HepG2 (cell line): Measurements from ENCODE around the gene SERPINB10. TPM values are rescaled to one million over a fixed set of nuclear protein-coding genes. Genes with fewer than 3 reads are reported as not detected.

ENCODE experiments used
- ATAC-seq: fragments of 200-7000 bp; cut with Tn5 transposase; 3 replicates; pipeline ENCODE4 v1.9.1; 2020; ENCODE audit warnings: mild to moderate bottlenecking, moderate library complexity
- BruUV-seq: library from RNA; stranded (reverse); fragments of 400-500 nt; replicated peaks from 2 replicates; lab custom pipeline; 2021; lab: Mats Ljungman, UMichigan
- CTCF ChIA-PET: fragments of 300-600 bp; formaldehyde crosslinking; extraction: SDS; loops from one replicate; lab custom pipeline; 2021; ENCODE audit warnings: low total read pairs, inconsistent platforms, low intra/inter-chr PET ratio; lab: Yijun Ruan, JAX
- POLR2A ChIA-PET: fragments of 350-600 bp; sonication (Branson Sonifier 250); formaldehyde crosslinking; loops from one replicate; lab custom pipeline; 2020; ENCODE audit warnings: antibody characterized with exemption, inconsistent platforms; lab: Yijun Ruan, JAX
- DNase-seq: peaks from one replicate; pipeline ENCODE4 v3.0.0-alpha.2; 2015; ENCODE audit warnings: low spot score
- FAIRE-seq: peaks from 3 replicates; lab custom pipeline; 2011; peaks lifted over from hg19 to GRCh38; lab: Jason Lieb, UNC
- H2AFZ ChIP-seq: one replicate; pipeline ENCODE4 v1.6.1; 2011; ENCODE audit warnings: low read length, inconsistent platforms
- H3K27ac ChIP-seq: fragments of 300-600 bp; 3 replicates; pipeline ENCODE4 v1.8.0; 2011; ENCODE audit warnings: mixed run types, mild to moderate bottlenecking, mixed read lengths, low read length, inconsistent platforms; ENCODE audit not compliant: insufficient read depth; ENCODE audit errors: extremely low read length
- H3K27me3 ChIP-seq, 2 experiments: fragments of 200-600 bp in 1 of 2; 2 replicates in 1 of 2; 3 replicates in 1 of 2; pipeline versions ENCODE4 v1.6.0 to v1.8.0; 2011; ENCODE audit warnings: low read length in 2 of 2, mild to moderate bottlenecking in 2 of 2, moderate library complexity in 2 of 2, inconsistent platforms in 1 of 2; ENCODE audit not compliant: insufficient read depth in 2 of 2, control insufficient read depth in 1 of 2
- H3K36me3 ChIP-seq, 2 experiments: fragments of 200-600 bp in 1 of 2; replicated peaks in 1 of 2; 2 replicates in 1 of 2; 3 replicates in 1 of 2; pipeline versions ENCODE4 v1.5.1 to v1.8.0; 2011; ENCODE audit warnings: low read length in 2 of 2, inconsistent platforms in 1 of 2; ENCODE audit not compliant: insufficient read depth in 2 of 2, control insufficient read depth in 1 of 2
- H3K4me1 ChIP-seq: 2 replicates; pipeline ENCODE4 v1.5.1; 2012; ENCODE audit warnings: low read length, inconsistent platforms; ENCODE audit not compliant: insufficient read depth
- H3K4me2 ChIP-seq: 2 replicates; pipeline ENCODE4 v1.6.0; 2011; ENCODE audit warnings: low read depth, low read length, inconsistent platforms
- H3K4me3 ChIP-seq, 3 experiments: fragments of 200-600 bp in 1 of 3; sonication (generic), shearing (Covaris generic) in 1 of 3; replicated peaks in 1 of 3; 2 replicates each; pipeline ENCODE4 v1.5.1; 2011 to 2016; ENCODE audit warnings: low read length in 3 of 3, inconsistent platforms in 2 of 3, low read depth in 2 of 3, mild to moderate bottlenecking in 2 of 3, control low read depth in 1 of 3, mixed read lengths in 1 of 3; ENCODE audit not compliant: insufficient read depth in 1 of 3
- H3K79me2 ChIP-seq: one replicate; pipeline ENCODE4 v1.6.1; 2011; ENCODE audit warnings: low read length, inconsistent platforms; ENCODE audit not compliant: insufficient read depth
- H3K9ac ChIP-seq: 2 replicates; pipeline ENCODE4 v1.6.0; 2011; ENCODE audit warnings: mild to moderate bottlenecking, low read depth, low read length, inconsistent platforms; ENCODE audit not compliant: insufficient read depth
- H3K9me3 ChIP-seq: 2 replicates; pipeline ENCODE4 v1.5.1; 2012; ENCODE audit warnings: mild to moderate bottlenecking, low read length
- H4K20me1 ChIP-seq: 2 replicates; pipeline ENCODE4 v1.6.0; 2011; ENCODE audit warnings: inconsistent platforms, mild to moderate bottlenecking, low read length, moderate library complexity; ENCODE audit not compliant: insufficient read depth
- AGO1 ChIP-seq: fragments of 200-400 bp; formaldehyde crosslinking; IDR thresholded peaks from 2 replicates; pipeline ENCODE4 v1.6.1; 2017; ENCODE audit warnings: mild to moderate bottlenecking, low read depth, low read length, moderate library complexity; ENCODE audit not compliant: poor library complexity, severe bottlenecking
- ARID2 ChIP-seq: sonication (generic); formaldehyde crosslinking; IDR thresholded peaks from 2 replicates; pipeline ENCODE4 v1.8.1; 2022; ENCODE audit warnings: mild to moderate bottlenecking, missing genetic modification reagents, borderline replicate concordance
- ATF7 ChIP-seq, 2 experiments: fragments of 450-650 bp in 1 of 2; sonication (generic) in 1 of 2; formaldehyde crosslinking in 1 of 2; IDR thresholded peaks; 2 replicates each; pipeline versions ENCODE4 v1.4.0 to v1.6.1; 2016 to 2020; ENCODE audit warnings: antibody characterized with exemption in 1 of 2, mild to moderate bottlenecking in 1 of 2, missing genetic modification reagents in 1 of 2
- GTF2F1 ChIP-seq: fragments of 150-350 bp; IDR thresholded peaks from 2 replicates; pipeline ENCODE4 v1.6.1; 2014; ENCODE audit warnings: low read length
- IKZF1 ChIP-seq: fragments of 450-650 bp; IDR thresholded peaks from 2 replicates; pipeline ENCODE4 v1.7.1; 2016
- JARID2 ChIP-seq: sonication (generic); formaldehyde crosslinking; IDR thresholded peaks from 2 replicates; pipeline ENCODE4 v1.8.1; 2023; ENCODE audit warnings: missing genetic modification reagents, inconsistent platforms; ENCODE audit not compliant: insufficient replicate concordance
- KAT7 ChIP-seq: IDR thresholded peaks from 2 replicates; pipeline ENCODE4 v1.6.1; 2018; ENCODE audit warnings: borderline replicate concordance, missing compliant biosample characterization
- KLF11 ChIP-seq: IDR thresholded peaks from 2 replicates; pipeline ENCODE4 v1.6.1; 2016; ENCODE audit warnings: missing compliant biosample characterization
- NBN ChIP-seq: fragments of 450-650 bp; conservative IDR thresholded peaks from 2 replicates; pipeline ENCODE4 v1.6.1; 2017
- NFE2L1 ChIP-seq: sonication (generic); formaldehyde crosslinking; IDR thresholded peaks from 2 replicates; pipeline ENCODE4 v1.4.0; 2020; ENCODE audit warnings: missing genetic modification reagents, mild to moderate bottlenecking, borderline replicate concordance
- NR2C2 ChIP-seq: sonication (generic); formaldehyde crosslinking; IDR thresholded peaks from 2 replicates; pipeline ENCODE4 v1.4.0; 2020; ENCODE audit warnings: missing genetic modification reagents, mild to moderate bottlenecking, moderate library complexity, borderline replicate concordance
- PRPF4 ChIP-seq: fragments of 200-400 bp; formaldehyde crosslinking; IDR thresholded peaks from 2 replicates; pipeline ENCODE4 v1.6.1; 2016; ENCODE audit warnings: low read length, low read depth; ENCODE audit not compliant: poor library complexity, severe bottlenecking
- RFXAP ChIP-seq: sonication (generic); formaldehyde crosslinking; IDR thresholded peaks from 2 replicates; pipeline ENCODE4 v1.4.0; 2020; ENCODE audit warnings: missing genetic modification reagents, borderline replicate concordance
- XBP1 ChIP-seq: sonication (generic); formaldehyde crosslinking; IDR thresholded peaks from 2 replicates; pipeline ENCODE4 v1.5.0; 2020; ENCODE audit warnings: missing genetic modification reagents
- YY1 ChIP-seq: IDR thresholded peaks from 2 replicates; pipeline ENCODE4 v1.6.1; 2011; ENCODE audit warnings: low read length, low read depth, moderate library complexity, mild to moderate bottlenecking; ENCODE audit not compliant: insufficient read depth, insufficient replicate concordance
- ZNF224 ChIP-seq: sonication (generic); formaldehyde crosslinking; IDR thresholded peaks from 2 replicates; pipeline ENCODE4 v1.5.0; 2020; ENCODE audit warnings: mild to moderate bottlenecking, missing genetic modification reagents
- ZNF33B ChIP-seq: sonication (generic); formaldehyde crosslinking; IDR thresholded peaks from 2 replicates; pipeline ENCODE4 v1.5.1; 2020; ENCODE audit warnings: mild to moderate bottlenecking, missing genetic modification reagents
- ZNF816 ChIP-seq: sonication (generic); formaldehyde crosslinking; IDR thresholded peaks from 2 replicates; pipeline ENCODE4 v1.8.0; 2022; ENCODE audit warnings: missing genetic modification reagents, mild to moderate bottlenecking, borderline replicate concordance
- WGBS: methylation state at CpG from one replicate; pipeline ENCODE4 v1.1.6; 2017; ENCODE audit warnings: low lambda C conversion rate; 5-methylcytosine and 5-hydroxymethylcytosine counted together
- in situ Hi-C: cut with HindIII; loops from 2 replicates; pipeline ENCODE4 v1.10.0; 2017; ENCODE audit warnings: low pct_unique_long_range_greater_than_20kb; ENCODE audit not compliant: extremely low pct_ligation_motif_present
- intact Hi-C: fragments of 100-400 bp; cut with micrococcal nuclease; formaldehyde crosslinking; loops from one replicate; pipeline ENCODE4 v1.10.0; 2022; ENCODE audit not compliant: unreplicated experiment
- polyA plus RNA-seq, 8 experiments: library from polyadenylated mRNA; depleted of rRNA in 3 of 8; stranded (reverse) in 7 of 8; unstranded in 1 of 8; fragments of >200 nt; fragmentation: Illumina TruSeq in 4 of 8; extraction: Trizol in 4 of 8; gene quantifications; 2 replicates each; pipeline versions ENCODE4 v1.2.1 to v1.2.3, GENCODE V29; 2011 to 2016; ENCODE audit warnings: low read depth in 4 of 8, missing spikeins in 1 of 8, mixed read lengths in 1 of 8; ENCODE audit not compliant: insufficient read depth in 1 of 8
- total RNA-seq, 5 experiments: library from RNA; depleted of rRNA; stranded (reverse); fragments of >200 nt; fragmentation: Illumina TruSeq; extraction: Trizol; gene quantifications; 2 replicates each; pipeline ENCODE4 v1.2.3, GENCODE V29; 2016; ENCODE audit warnings: low read depth in 1 of 5

The SERPINB10 gene
- total and polyA plus RNA-seq, 2 of the 13 experiments (the other 11 are each of a cell fraction or from before 2014, with no cell fraction given) = not detected

GRCh38 chr18:63867368-63868125 is 40.2 kb upstream of the SERPINB10 start:
- WGBS = under 1% methylated on average over 3 of the region's 3 CpGs
- in situ Hi-C loops = no loop called here
- Histone ChIP-seq H3K4me2 (no peak overlapping the region), H3K9me3 (no peaks in the 10 kb centered on the region), H3K27ac (no peak overlapping the region), H3K4me3 (no peak overlapping the region), H3K9ac (no peak overlapping the region), H4K20me1 (no peaks in the 10 kb centered on the region), H3K36me3 (no peaks in the 10 kb centered on the region), H3K27me3 (no peaks in the 10 kb centered on the region), H3K4me1 (no peaks in the 10 kb centered on the region), H2AFZ (no peak overlapping the region), H3K79me2 (no peaks in the 10 kb centered on the region)
- no peak for TF ChIP-seq AGO1
- no peak for TF ChIP-seq ARID2 (CRISPR knock-in tag)
- TF ChIP-seq ZNF816 = no peak
- TF ChIP-seq ZNF224 (CRISPR knock-in tag) = no peak
- no peak for TF ChIP-seq KAT7
- no peak for ATAC-seq
- no peak for DNase-seq
- ChIA-PET POLR2A (no interaction called here), CTCF (no interaction called here)
- no TSS peak for BruUV-seq
- intact Hi-C loops = no loop called here
- no peak for FAIRE-seq

- no peak overlapping the region for H3K27ac ChIP-seq
- H3K9me3 ChIP-seq = no peaks in the 10 kb centered on the region
- WGBS = 14% methylated on average over 9 of the region's 9 CpGs
- H3K27me3 ChIP-seq = no peaks in the 10 kb centered on the region
- no peak overlapping the region for H3K4me2 ChIP-seq
- no peaks in the 10 kb centered on the region for H4K20me1 ChIP-seq
- ATAC-seq (no peak), FAIRE-seq (no peak), DNase-seq (no peak)
- intact Hi-C loops = no loop called here
- no TSS peak for BruUV-seq
- no peak overlapping the region for H3K9ac ChIP-seq
- H3K36me3 ChIP-seq = no peaks in the 10 kb centered on the region
- in situ Hi-C loops = no loop called here
- H3K4me1 ChIP-seq = no peaks in the 10 kb centered on the region
- no peak overlapping the region for H3K4me3 ChIP-seq
- TF ChIP-seq PRPF4 (no peak), NFE2L1 (CRISPR knock-in tag) (no peak), YY1 (no peak), AGO1 (no peak), ZNF33B (CRISPR knock-in tag) (no peak), GTF2F1 (no peak), NR2C2 (CRISPR knock-in tag) (no peak), JARID2 (CRISPR knock-in tag) (no peak), KLF11 (CRISPR knock-in tag) (no peak), XBP1 (CRISPR knock-in tag) (no peak), ATF7 (IDR thresholded peaks at IDR 0.05) (no peak), ATF7 (CRISPR knock-in tag; IDR thresholded peaks at IDR 0.05) (no peak), NBN (no peak), IKZF1 (no peak), RFXAP (CRISPR knock-in tag) (no peak)
- POLR2A ChIA-PET = no interaction called here
- CTCF ChIA-PET = no interaction called here
- no peak overlapping the region for H2AFZ ChIP-seq
- no peaks in the 10 kb centered on the region for H3K79me2 ChIP-seq
Measured at GRCh38 chr18:63868546-63868945, 39.2 kb upstream of the SERPINB10 start.
